Tibial nerve (tissue), 4 donors: ENCODE results near the gene TMEM120B.

Source experiments
- CTCF ChIP-seq, 5 experiments: fragments of 200-600 bp in 3 of 5; fragments of 450-650 bp in 2 of 5; sonication (generic) in 3 of 5; IDR thresholded peaks; one replicate each; pipeline ENCODE4 v1.5.1; 2016 to 2019; ENCODE audit warnings: antibody characterized with exemption in 5 of 5, mild to moderate bottlenecking in 3 of 5, moderate library complexity in 2 of 5
- EP300 ChIP-seq, 2 donors: sonication (generic); formaldehyde crosslinking; IDR thresholded peaks; one replicate each; pipeline ENCODE4 v1.6.1; 2017; ENCODE audit warnings: antibody characterized with exemption in 2 of 2, mild to moderate bottlenecking in 1 of 2

GRCh38 chr12:121663610-121663929 is 49.0 kb upstream of the TMEM120B start:
- TF ChIP-seq CTCF (IDR thresholded peaks at IDR 0.05) (no peak), EP300 (IDR thresholded peaks at IDR 0.05) (no peak)
